Caco-2 (cell line): Measurements from ENCODE around the gene TMED8. TPM values are rescaled to one million over a fixed set of nuclear protein-coding genes. Genes with fewer than 3 reads are reported as not detected.

ENCODE experiments used
- BruUV-seq: library from RNA; stranded (reverse); fragments of 400-500 nt; replicated peaks from 2 replicates; lab custom pipeline; 2021; lab: Mats Ljungman, UMichigan
- CTCF ChIA-PET: fragments of 300-600 bp; sonication (Branson Sonifier 250); formaldehyde crosslinking; loops from one replicate; lab custom pipeline; 2022; ENCODE audit warnings: antibody characterized with exemption; lab: Charles Lee
- POLR2A ChIA-PET: fragments of 300-600 bp; sonication (Branson Sonifier 250); formaldehyde crosslinking; loops from one replicate; lab custom pipeline; 2022; ENCODE audit warnings: antibody characterized with exemption; lab: Charles Lee
- DNase-seq, 2 experiments: peaks; one replicate each; pipeline versions ENCODE4 v3.0.0 to v3.0.0-alpha.2; 2020 to 2022
- H3K27me3 ChIP-seq: replicated peaks from 2 replicates; pipeline ENCODE4 v1.6.0; 2011; ENCODE audit warnings: low read length; ENCODE audit not compliant: control insufficient read depth, insufficient read depth
- H3K36me3 ChIP-seq: 2 replicates; pipeline ENCODE4 v1.5.1; 2011; ENCODE audit warnings: low read length; ENCODE audit not compliant: control insufficient read depth, insufficient read depth
- H3K4me1 ChIP-seq: fragments of 250-450 bp; sonication (Bioruptor Pico); 2 replicates; pipeline ENCODE4 v1.5.1; 2020; ENCODE audit warnings: mild to moderate bottlenecking
- H3K4me3 ChIP-seq: 2 replicates; pipeline ENCODE4 v1.5.1; 2011; ENCODE audit warnings: low read depth, mild to moderate bottlenecking, control low read depth, low read length
- H3K9me3 ChIP-seq: fragments of 250-450 bp; sonication (Bioruptor Pico); 2 replicates; pipeline ENCODE4 v1.5.1; 2020; ENCODE audit warnings: mild to moderate bottlenecking, moderate library complexity
- H3K27ac Mint-ChIP-seq: one replicate; pipeline ENCODE4 v1.8.0; 2022; ENCODE audit warnings: mixed read lengths; ENCODE audit not compliant: unreplicated experiment
- H3K27me3 Mint-ChIP-seq: one replicate; pipeline ENCODE4 v1.8.0; 2022; ENCODE audit warnings: mixed read lengths; ENCODE audit not compliant: insufficient read depth, unreplicated experiment
- H3K36me3 Mint-ChIP-seq: one replicate; pipeline ENCODE4 v1.8.0; 2022; ENCODE audit warnings: mild to moderate bottlenecking, mixed read lengths; ENCODE audit not compliant: insufficient read depth, unreplicated experiment
- H3K4me1 Mint-ChIP-seq: one replicate; pipeline ENCODE4 v1.8.0; 2022; ENCODE audit warnings: low read depth, mixed read lengths; ENCODE audit not compliant: unreplicated experiment
- H3K4me3 Mint-ChIP-seq: one replicate; pipeline ENCODE4 v1.8.0; 2022; ENCODE audit warnings: mild to moderate bottlenecking, moderate library complexity, mixed read lengths; ENCODE audit not compliant: unreplicated experiment
- H3K9me3 Mint-ChIP-seq: one replicate; pipeline ENCODE4 v1.8.0; 2022; ENCODE audit warnings: mixed read lengths; ENCODE audit not compliant: unreplicated experiment
- CTCF ChIP-seq, 2 experiments: fragments of 200-600 bp in 1 of 2; IDR thresholded peaks; 1 replicate in 1 of 2; 2 replicates in 1 of 2; pipeline versions ENCODE4 v1.5.1 to v1.8.0; 2011 to 2022; ENCODE audit warnings: antibody characterized with exemption in 1 of 2, control low read depth in 1 of 2, inconsistent platforms in 1 of 2, low read depth in 1 of 2, low read length in 1 of 2, mild to moderate bottlenecking in 1 of 2, moderate library complexity in 1 of 2; ENCODE audit not compliant: insufficient read depth in 1 of 2, severe bottlenecking in 1 of 2, unreplicated experiment in 1 of 2
- intact Hi-C: fragments of 100-400 bp; cut with micrococcal nuclease; formaldehyde crosslinking; loops from one replicate; pipeline ENCODE4 v1.10.0; 2022; ENCODE audit not compliant: unreplicated experiment
- total RNA-seq: library from RNA; stranded (reverse); gene quantifications from 2 replicates; pipeline ENCODE4 v1.2.3, GENCODE V29; 2022

Gene TMED8
- total RNA-seq, 1 experiment from 2014 or later = 14.1 TPM

GRCh38 chr14:77290705-77291104, 86.2 kb downstream of the TMED8 start:
- intact Hi-C loops = no loop called here
- TF ChIP-seq CTCF (IDR thresholded peaks at IDR 0.05; ENCODE audit: insufficient read depth in 1 of 2, low read depth in 1 of 2, low read length in 1 of 2, severe bottlenecking in 1 of 2, unreplicated experiment in 1 of 2) = peak in 1 of 2 experiments; percentile 27
- no peaks in the 10 kb centered on the region for H3K9me3 Mint-ChIP-seq
- H3K9me3 ChIP-seq = no peaks in the 10 kb centered on the region
- CTCF ChIA-PET = interaction anchor here (0.5 to 0.6 kb wide), 2 partner anchors 10 to 25 kb away, joined by 3 to 7 read pairs; no protein-coding TSS in a partner anchor
- H3K4me1 ChIP-seq = no peaks in the 10 kb centered on the region
- H3K36me3 Mint-ChIP-seq = peaks cover 13% of the 10 kb centered on the region
- H3K36me3 ChIP-seq = no peaks in the 10 kb centered on the region
- H3K4me3 ChIP-seq = no peak overlapping the region
- no peaks in the 10 kb centered on the region for H3K4me1 Mint-ChIP-seq
- no peak overlapping the region for H3K27ac Mint-ChIP-seq
- BruUV-seq = no TSS peak
- POLR2A ChIA-PET = no interaction called here
- no peaks in the 10 kb centered on the region for H3K27me3 ChIP-seq
- no peaks in the 10 kb centered on the region for H3K27me3 Mint-ChIP-seq
- DNase-seq = no peak
- no peak overlapping the region for H3K4me3 Mint-ChIP-seq

- no peaks in the 10 kb centered on the region for H3K36me3 ChIP-seq
- no peak for DNase-seq
- CTCF ChIA-PET = no interaction called here
- no peaks in the 10 kb centered on the region for H3K27me3 ChIP-seq
- Mint-ChIP-seq H3K27me3 (no peaks in the 10 kb centered on the region), H3K4me1 (no peaks in the 10 kb centered on the region), H3K36me3 (peaks cover 20% of the 10 kb centered on the region), H3K4me3 (no peak overlapping the region), H3K27ac (no peak overlapping the region), H3K9me3 (no peaks in the 10 kb centered on the region)
- H3K4me3 ChIP-seq = no peak overlapping the region
- H3K4me1 ChIP-seq = no peaks in the 10 kb centered on the region
- no peak for TF ChIP-seq CTCF (IDR thresholded peaks at IDR 0.05; ENCODE audit: insufficient read depth in 1 of 2, low read depth in 1 of 2, low read length in 1 of 2, severe bottlenecking in 1 of 2, unreplicated experiment in 1 of 2)
- no TSS peak for BruUV-seq
- POLR2A ChIA-PET = no interaction called here
- intact Hi-C loops = no loop called here
- no peaks in the 10 kb centered on the region for H3K9me3 ChIP-seq
Observed at GRCh38 chr14:77286576-77286975, 90.3 kb downstream of the TMED8 start.

Other genes starting within 250 kb of the TMED8 start
- gene ZDHHC22, start 235.3 kb downstream of the TMED8 start, total RNA-seq = not detected in 2 replicates
- 1.3 and 1.4 TPM in 2 replicates for gene TMEM63C, start 195.3 kb downstream of the TMED8 start, total RNA-seq
- not detected in 2 replicates for gene NGB, start 105.9 kb downstream of the TMED8 start, total RNA-seq
- 30.4 and 36.9 TPM in 2 replicates for gene POMT2, start 56.2 kb downstream of the TMED8 start, total RNA-seq
- gene GSTZ1, start 56.1 kb downstream of the TMED8 start, total RNA-seq = 16.9 and 17.0 TPM in 2 replicates
- 0.82 and 1.5 TPM in 2 replicates for gene SAMD15, start 285 bp upstream of the TMED8 start, total RNA-seq
- gene NOXRED1, start 46.4 kb upstream of the TMED8 start, total RNA-seq = 0.28 and 0.41 TPM in 2 replicates
- 20.0 and 20.7 TPM in 2 replicates for gene VIPAS39, start 80.5 kb upstream of the TMED8 start, total RNA-seq
- gene AHSA1, start 81.0 kb upstream of the TMED8 start, total RNA-seq = 161 and 193 TPM in 2 replicates
- 10.6 and 13.3 TPM in 2 replicates for gene ISM2, start 121.7 kb upstream of the TMED8 start, total RNA-seq
- 45.8 and 49.6 TPM in 2 replicates for gene SPTLC2, start 239.5 kb upstream of the TMED8 start, total RNA-seq